ENCODE results near the gene SEMA5A. TPM values are rescaled to one million over a fixed set of nuclear protein-coding genes. Genes with fewer than 3 reads are reported as not detected.

SEMA5A gene
- total RNA-seq, 2 donors from 2014 or later: 3.4 to 40.2 TPM

- no peak overlapping the region for H3K27ac ChIP-seq
- no peaks in the 10 kb centered on the region for H3K9me3 ChIP-seq
- no peaks in the 10 kb centered on the region for H3K4me1 ChIP-seq
- H3K27me3 ChIP-seq: no peaks in the 10 kb centered on the region
- no peak overlapping the region for H3K4me3 ChIP-seq
- TF ChIP-seq CTCF (IDR thresholded peaks at IDR 0.05) (no peak), POLR2A (IDR thresholded peaks at IDR 0.05) (no peak)
- intact Hi-C loops (cut with DNase I): no loop called here
- DNase-seq: peak in 1 of 4 donors; percentile 16
- no peak for ATAC-seq
- no peaks in the 10 kb centered on the region for H3K36me3 ChIP-seq (replicated peaks in 1 of 2; ENCODE audit: insufficient read depth in 1 of 2, low read depth in 2 of 2)
These were observed 41.3 kb upstream of the SEMA5A start for GRCh38 chr5:9587135-9587534.

DNA sequence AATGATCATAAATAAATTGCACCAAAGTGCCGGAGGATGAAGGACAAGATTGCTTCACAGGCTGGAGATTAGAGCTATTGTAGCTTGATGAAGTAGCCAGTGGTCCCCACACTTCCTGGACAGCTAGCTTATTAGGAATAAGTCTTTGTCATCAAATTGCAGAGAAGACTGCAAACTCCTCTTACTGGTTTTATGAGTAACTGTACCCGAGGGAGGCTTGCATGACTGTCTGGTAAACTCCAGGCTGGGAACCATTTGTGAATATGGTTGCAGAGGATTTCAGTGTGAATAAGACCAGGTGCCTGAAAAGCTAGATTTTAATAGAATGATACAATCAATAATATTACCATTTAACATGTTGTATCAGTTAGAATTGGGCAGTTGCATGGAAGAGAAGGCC is 36.5 kb upstream of the SEMA5A start:
- Histone ChIP-seq H3K4me3 (no peak overlapping the region), H3K9me3 (no peaks in the 10 kb centered on the region), H3K36me3 (replicated peaks in 1 of 2; ENCODE audit: insufficient read depth in 1 of 2, low read depth in 2 of 2) (no peaks in the 10 kb centered on the region), H3K27me3 (no peaks in the 10 kb centered on the region), H3K27ac (no peak overlapping the region), H3K4me1 (no peaks in the 10 kb centered on the region)
- intact Hi-C loops (cut with DNase I): no loop called here
- DNase-seq: no peak
- no peak for ATAC-seq
- TF ChIP-seq CTCF (IDR thresholded peaks at IDR 0.05) (no peak), POLR2A (IDR thresholded peaks at IDR 0.05) (no peak)
- 33 to 57% methylated on average over 2 of the region's 2 CpGs for WGBS, 2 donors

DNA sequence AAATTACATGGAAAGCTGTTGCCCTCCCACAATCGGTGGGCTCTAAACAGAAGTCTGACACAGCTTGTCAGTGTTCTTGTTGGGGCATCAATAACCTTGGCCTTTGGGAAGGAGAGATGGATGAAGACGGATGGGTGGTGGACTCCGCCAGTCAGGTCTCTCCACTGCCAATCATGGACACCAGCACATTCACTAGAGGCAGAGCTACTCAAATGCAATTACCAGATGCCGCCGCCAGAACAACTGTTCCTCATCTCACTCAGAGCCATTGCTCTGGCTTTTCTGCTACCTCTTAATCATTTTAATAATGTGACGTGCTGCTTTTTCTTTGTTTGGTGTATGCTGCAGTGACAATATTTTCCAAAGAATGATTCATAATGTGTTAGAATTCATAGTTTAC is 27.9 kb upstream of the SEMA5A start:
- ATAC-seq: no peak
- TF ChIP-seq POLR2A (IDR thresholded peaks at IDR 0.05) (no peak), CTCF (IDR thresholded peaks at IDR 0.05) (no peak)
- no peak for DNase-seq
- H3K36me3 ChIP-seq (replicated peaks in 1 of 2; ENCODE audit: insufficient read depth in 1 of 2, low read depth in 2 of 2): no peaks in the 10 kb centered on the region
- intact Hi-C loops (cut with DNase I): no loop called here
- no peaks in the 10 kb centered on the region for H3K4me1 ChIP-seq
- no peak overlapping the region for H3K27ac ChIP-seq
- H3K4me3 ChIP-seq: no peak overlapping the region
- H3K9me3 ChIP-seq: no peaks in the 10 kb centered on the region
- no peaks in the 10 kb centered on the region for H3K27me3 ChIP-seq
- 89 to 95% methylated on average over 6 of the region's 6 CpGs for WGBS, 2 donors

GRCh38 chr5:9572246-9572645 is 26.4 kb upstream of the SEMA5A start:
- H3K4me1 ChIP-seq: no peaks in the 10 kb centered on the region
- H3K27ac ChIP-seq: no peak overlapping the region
- DNase-seq: no peak
- TF ChIP-seq CTCF (IDR thresholded peaks at IDR 0.05): no peak
- no peak for TF ChIP-seq POLR2A (IDR thresholded peaks at IDR 0.05)
- no peaks in the 10 kb centered on the region for H3K36me3 ChIP-seq (replicated peaks in 1 of 2; ENCODE audit: insufficient read depth in 1 of 2, low read depth in 2 of 2)
- 87 to 91% methylated on average over 8 of the region's 8 CpGs for WGBS, 2 donors
- no peaks in the 10 kb centered on the region for H3K27me3 ChIP-seq
- H3K9me3 ChIP-seq: no peaks in the 10 kb centered on the region
- intact Hi-C loops (cut with DNase I): no loop called here
- H3K4me3 ChIP-seq: no peak overlapping the region
- no peak for ATAC-seq

- DNase-seq: no peak
- ATAC-seq: no peak
- H3K27me3 ChIP-seq: no peaks in the 10 kb centered on the region
- TF ChIP-seq CTCF (IDR thresholded peaks at IDR 0.05) (no peak), POLR2A (IDR thresholded peaks at IDR 0.05) (no peak)
- no peaks in the 10 kb centered on the region for H3K9me3 ChIP-seq
- 75 to 80% methylated on average over 6 of the region's 6 CpGs for WGBS, 2 donors
- H3K4me1 ChIP-seq: no peaks in the 10 kb centered on the region
- H3K36me3 ChIP-seq (replicated peaks in 1 of 2; ENCODE audit: insufficient read depth in 1 of 2, low read depth in 2 of 2): no peaks in the 10 kb centered on the region
- intact Hi-C loops (cut with DNase I): no loop called here
- H3K4me3 ChIP-seq: no peak overlapping the region
- no peak overlapping the region for H3K27ac ChIP-seq
These were observed 25.0 kb upstream of the SEMA5A start for GRCh38 chr5:9570876-9571275.
